Measurements from ENCODE around the gene LMAN2. TPM values are rescaled to one million over a fixed set of nuclear protein-coding genes. Genes with fewer than 3 reads are reported as not detected.

LMAN2 gene
- total RNA-seq, 4 donors from 2014 or later: 309 to 465 (median 383) TPM

DNA sequence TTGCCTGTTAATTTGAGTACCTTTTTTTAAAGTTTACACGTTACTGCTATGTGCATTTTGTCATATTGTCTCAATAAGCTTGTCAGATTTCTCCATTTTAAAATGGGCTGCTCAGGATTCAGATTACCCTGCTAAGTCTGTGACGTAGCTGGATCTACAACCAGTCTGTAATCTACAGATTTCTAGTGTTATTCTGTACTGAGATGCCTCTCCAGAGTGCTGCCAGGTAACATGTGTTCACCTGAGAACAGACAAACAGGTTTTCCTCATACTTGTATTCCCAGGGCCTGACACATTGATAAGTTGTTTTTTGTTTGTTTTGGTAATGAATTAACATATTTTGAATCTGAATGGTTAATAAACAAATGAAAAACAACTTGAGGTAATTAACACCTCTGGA is 63.3 kb downstream of the LMAN2 start:
- Histone ChIP-seq H3K4me1 (no peaks in the 10 kb centered on the region), H3K36me3 (peaks cover 50 to 55% of the 10 kb centered on the region in 2 donors), H3K27ac (no peak overlapping the region), H3K9me3 (no peaks in the 10 kb centered on the region), H3K27me3 (no peaks in the 10 kb centered on the region), H3K4me3 (replicated peaks in 1 of 3) (no peak overlapping the region)
- TF ChIP-seq, protein P1, sequence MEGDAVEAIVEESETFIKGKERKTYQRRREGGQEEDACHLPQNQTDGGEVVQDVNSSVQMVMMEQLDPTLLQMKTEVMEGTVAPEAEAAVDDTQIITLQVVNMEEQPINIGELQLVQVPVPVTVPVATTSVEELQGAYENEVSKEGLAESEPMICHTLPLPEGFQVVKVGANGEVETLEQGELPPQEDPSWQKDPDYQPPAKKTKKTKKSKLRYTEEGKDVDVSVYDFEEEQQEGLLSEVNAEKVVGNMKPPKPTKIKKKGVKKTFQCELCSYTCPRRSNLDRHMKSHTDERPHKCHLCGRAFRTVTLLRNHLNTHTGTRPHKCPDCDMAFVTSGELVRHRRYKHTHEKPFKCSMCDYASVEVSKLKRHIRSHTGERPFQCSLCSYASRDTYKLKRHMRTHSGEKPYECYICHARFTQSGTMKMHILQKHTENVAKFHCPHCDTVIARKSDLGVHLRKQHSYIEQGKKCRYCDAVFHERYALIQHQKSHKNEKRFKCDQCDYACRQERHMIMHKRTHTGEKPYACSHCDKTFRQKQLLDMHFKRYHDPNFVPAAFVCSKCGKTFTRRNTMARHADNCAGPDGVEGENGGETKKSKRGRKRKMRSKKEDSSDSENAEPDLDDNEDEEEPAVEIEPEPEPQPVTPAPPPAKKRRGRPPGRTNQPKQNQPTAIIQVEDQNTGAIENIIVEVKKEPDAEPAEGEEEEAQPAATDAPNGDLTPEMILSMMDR (IDR thresholded peaks at IDR 0.05): no peak
- TF ChIP-seq POLR2A (IDR thresholded peaks at IDR 0.05): no peak
- intact Hi-C loops (cut with DNase I): no loop called here
- no peak for DNase-seq
- whole genome bisulfite sequencing, 2 donors: 79 to 94% methylated on average over 2 of the region's 2 CpGs

Other genes with a start within 250 kb of the LMAN2 start
- gene NSD1, start 217.9 kb downstream of the LMAN2 start, total RNA-seq: 100 to 1,000 TPM in 1 of 4 donors, 10 to 100 TPM in 3; 61.9 to 114 (median 73.9) TPM
- gene RAB24, start 47.9 kb downstream of the LMAN2 start, total RNA-seq: 10 to 100 TPM; 18.7 to 53.3 (median 26.3) TPM
- 10 to 100 TPM; 52.8 to 83.2 (median 57.9) TPM for gene PRELID1, start 47.9 kb downstream of the LMAN2 start, total RNA-seq
- gene MXD3, start 39.8 kb downstream of the LMAN2 start, total RNA-seq: 10 to 100 TPM in 1 of 4 donors, 1 to 10 TPM in 3; 2.0 to 11.7 (median 7.8) TPM
- gene RGS14, start 6.3 kb upstream of the LMAN2 start, total RNA-seq: 10 to 100 TPM; 22.9 to 42.7 (median 26.7) TPM
- not detected for gene SLC34A1, start 32.8 kb upstream of the LMAN2 start, total RNA-seq
- not detected for gene PFN3, start 49.0 kb upstream of the LMAN2 start, total RNA-seq
- 1 to 10 TPM in 2 of 4 donors, under 1 TPM in 1, not detected in 1; 0.42 to 2.6 (median 1.1) TPM for gene F12, start 57.9 kb upstream of the LMAN2 start, total RNA-seq
- 10 to 100 TPM; 14.0 to 27.8 (median 18.8) TPM for gene GRK6, start 75.0 kb upstream of the LMAN2 start, total RNA-seq
- 1 to 10 TPM; 1.4 to 4.7 (median 4.2) TPM for gene PRR7, start 95.1 kb upstream of the LMAN2 start, total RNA-seq
- 10 to 100 TPM; 61.4 to 98.8 (median 68.0) TPM for gene DBN1, start 122.0 kb upstream of the LMAN2 start, total RNA-seq
- gene PDLIM7, start 145.9 kb upstream of the LMAN2 start, total RNA-seq: 10 to 100 TPM; 23.2 to 52.4 (median 34.8) TPM
- gene DOK3, start 158.2 kb upstream of the LMAN2 start, total RNA-seq: 1 to 10 TPM; 2.0 to 5.9 (median 3.5) TPM
- 100 to 1,000 TPM; 119 to 170 (median 145) TPM for gene DDX41, start 165.3 kb upstream of the LMAN2 start, total RNA-seq
- 10 to 100 TPM; 38.0 to 54.7 (median 46.6) TPM for gene FAM193B, start 202.9 kb upstream of the LMAN2 start, total RNA-seq
- gene TMED9, start 240.5 kb upstream of the LMAN2 start, total RNA-seq: 100 to 1,000 TPM in 2 of 4 donors, 10 to 100 TPM in 2; 86.9 to 162 (median 115) TPM
- gene B4GALT7, start 248.5 kb upstream of the LMAN2 start, total RNA-seq: 10 to 100 TPM; 27.9 to 47.2 (median 38.9) TPM